GM20000 (cell line): ENCODE results near the gene PLCB4.

Experiments
- DNase-seq: peaks from one replicate; pipeline ENCODE4 v3.0.0; 2012; ENCODE audit warnings: low spot score
- TF ChIP-seq, protein P1 (sequence below): IDR thresholded peaks from 2 replicates; pipeline ENCODE4 v1.5.1; 2012; ENCODE audit warnings: mild to moderate bottlenecking, control low read depth; ENCODE audit errors: extremely low read depth, missing control alignments

PLCB4 gene

DNA sequence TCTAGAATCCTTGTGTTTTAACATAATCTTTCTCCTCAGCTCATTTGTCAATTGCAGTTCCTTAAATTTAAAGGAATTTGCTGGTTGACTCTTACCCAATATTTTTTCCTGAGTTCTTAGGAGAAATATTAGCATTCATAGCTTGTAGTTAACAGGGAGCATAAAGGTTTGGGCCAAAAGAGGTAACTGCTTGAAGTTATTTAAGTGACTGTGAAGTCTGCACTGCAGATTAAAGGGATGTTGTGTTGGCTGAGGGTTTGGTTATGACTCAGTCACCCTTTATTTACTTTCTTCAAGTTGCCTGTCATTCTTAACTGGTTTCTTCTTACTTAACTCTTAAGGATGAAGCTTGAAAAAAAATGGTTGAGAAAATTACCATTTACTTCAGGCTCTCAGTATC, 225.2 kb downstream of the PLCB4 start:
- TF ChIP-seq, protein P1, sequence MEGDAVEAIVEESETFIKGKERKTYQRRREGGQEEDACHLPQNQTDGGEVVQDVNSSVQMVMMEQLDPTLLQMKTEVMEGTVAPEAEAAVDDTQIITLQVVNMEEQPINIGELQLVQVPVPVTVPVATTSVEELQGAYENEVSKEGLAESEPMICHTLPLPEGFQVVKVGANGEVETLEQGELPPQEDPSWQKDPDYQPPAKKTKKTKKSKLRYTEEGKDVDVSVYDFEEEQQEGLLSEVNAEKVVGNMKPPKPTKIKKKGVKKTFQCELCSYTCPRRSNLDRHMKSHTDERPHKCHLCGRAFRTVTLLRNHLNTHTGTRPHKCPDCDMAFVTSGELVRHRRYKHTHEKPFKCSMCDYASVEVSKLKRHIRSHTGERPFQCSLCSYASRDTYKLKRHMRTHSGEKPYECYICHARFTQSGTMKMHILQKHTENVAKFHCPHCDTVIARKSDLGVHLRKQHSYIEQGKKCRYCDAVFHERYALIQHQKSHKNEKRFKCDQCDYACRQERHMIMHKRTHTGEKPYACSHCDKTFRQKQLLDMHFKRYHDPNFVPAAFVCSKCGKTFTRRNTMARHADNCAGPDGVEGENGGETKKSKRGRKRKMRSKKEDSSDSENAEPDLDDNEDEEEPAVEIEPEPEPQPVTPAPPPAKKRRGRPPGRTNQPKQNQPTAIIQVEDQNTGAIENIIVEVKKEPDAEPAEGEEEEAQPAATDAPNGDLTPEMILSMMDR = no peak
- no peak for DNase-seq

DNA sequence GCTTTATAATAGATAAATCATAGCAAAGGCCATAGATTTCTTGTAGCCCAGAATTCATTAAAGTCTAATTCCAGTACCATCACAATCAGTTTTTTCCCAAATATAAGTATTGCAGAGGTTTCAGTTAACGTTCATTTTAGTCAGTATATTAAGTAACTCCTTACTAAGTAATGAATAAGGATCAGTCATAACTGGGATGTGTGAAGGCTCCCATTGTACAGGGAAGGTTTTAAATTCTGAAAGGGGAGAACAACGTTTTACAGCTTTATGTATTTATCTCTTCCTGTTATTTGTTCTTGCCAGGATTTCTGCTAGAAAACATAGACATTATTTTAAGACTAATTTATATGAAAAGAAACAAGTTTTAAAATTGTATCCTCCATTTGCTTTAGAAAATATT, 230.0 kb downstream of the PLCB4 start:
- TF ChIP-seq, protein P1 = no peak

DNA sequence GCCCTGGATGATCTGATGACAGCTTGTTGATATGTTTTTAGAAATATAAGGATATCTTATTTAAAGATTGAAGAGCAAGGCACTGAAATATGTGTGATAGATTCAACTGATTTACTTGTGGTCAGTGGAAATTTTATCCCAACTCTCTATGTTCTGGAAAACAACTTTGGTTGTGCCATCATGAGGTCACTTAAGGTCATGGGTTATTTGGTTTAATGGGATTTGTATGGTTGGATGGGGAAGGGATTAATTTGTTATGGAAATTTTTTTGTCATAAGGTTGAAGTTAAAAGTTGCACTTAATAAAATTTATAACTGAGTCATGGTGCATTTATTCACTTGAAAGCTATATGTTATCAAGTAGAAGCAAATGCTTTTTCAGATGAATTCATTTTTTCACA, 231.2 kb downstream of the PLCB4 start:
- DNase-seq = no peak
- TF ChIP-seq, protein P1 = no peak

More for the DNA sequence above, 230.0 kb downstream of the PLCB4 start:
- DNase-seq = no peak

DNA sequence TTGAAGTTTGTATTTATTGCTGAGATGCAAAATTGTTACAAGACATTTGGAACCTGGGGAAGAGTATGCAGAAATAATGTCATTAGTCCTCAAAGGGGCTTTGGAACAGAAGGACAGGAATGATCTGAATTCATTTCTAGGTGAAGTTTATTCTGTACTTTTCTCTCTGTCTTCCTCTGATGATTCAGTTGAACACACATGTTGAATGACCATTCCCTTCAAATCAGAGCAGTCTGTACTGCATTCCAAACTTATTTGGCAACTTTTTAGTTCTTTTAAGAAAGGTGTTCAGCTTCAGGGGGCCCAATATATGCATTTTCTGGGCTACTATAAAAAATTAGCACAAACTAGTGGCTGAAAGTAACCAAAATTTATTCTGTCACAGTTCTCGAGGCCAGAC, 231.6 kb downstream of the PLCB4 start:
- no peak for DNase-seq
- TF ChIP-seq, protein P1 = no peak

DNA sequence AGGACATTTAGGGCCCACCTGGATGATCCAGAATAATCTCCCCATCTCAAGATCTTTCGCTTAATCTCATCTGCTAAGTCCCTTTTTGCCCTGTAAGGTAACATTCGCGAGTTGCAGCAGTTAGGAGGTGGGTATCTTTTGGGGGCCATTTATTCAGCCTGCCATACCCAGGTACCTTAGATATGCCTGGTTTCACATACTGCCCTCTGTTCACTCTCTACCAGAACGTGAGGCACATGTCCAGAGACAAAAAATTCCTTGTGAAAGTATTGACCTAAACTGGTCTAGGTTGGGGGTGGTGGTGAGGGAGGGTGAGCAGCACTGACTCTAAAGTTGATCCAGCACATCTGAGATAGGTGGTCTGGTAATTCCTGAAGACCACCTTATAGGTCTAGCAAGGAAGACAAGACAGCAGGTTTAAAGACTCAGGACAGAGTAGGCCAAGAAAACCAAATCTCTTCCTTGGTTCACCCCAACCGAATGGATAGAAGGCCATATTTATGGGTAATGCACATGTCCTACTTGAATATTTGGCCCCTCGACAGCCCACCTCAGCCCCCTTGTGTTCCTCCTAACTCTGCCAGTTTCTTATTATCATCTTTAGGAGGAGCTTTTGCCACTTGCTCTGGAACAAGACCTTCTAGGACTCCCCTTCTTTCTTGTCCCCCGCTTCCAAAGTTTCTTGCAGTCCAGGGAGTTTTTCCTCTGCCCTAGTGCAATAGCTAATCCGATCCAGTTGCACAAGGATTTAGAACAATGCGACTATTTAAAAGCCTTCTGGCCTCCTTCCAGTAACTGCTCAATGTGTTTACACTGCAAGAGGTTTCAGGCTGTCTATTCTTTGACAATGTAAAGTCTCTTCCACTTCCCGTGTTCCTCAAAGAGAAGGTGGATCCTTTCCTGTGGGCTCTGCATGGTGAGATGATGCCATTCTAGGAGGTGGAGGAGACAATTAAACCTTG, 232.5 kb downstream of the PLCB4 start:
- DNase-seq = no peak
- TF ChIP-seq, protein P1 = no peak

DNA sequence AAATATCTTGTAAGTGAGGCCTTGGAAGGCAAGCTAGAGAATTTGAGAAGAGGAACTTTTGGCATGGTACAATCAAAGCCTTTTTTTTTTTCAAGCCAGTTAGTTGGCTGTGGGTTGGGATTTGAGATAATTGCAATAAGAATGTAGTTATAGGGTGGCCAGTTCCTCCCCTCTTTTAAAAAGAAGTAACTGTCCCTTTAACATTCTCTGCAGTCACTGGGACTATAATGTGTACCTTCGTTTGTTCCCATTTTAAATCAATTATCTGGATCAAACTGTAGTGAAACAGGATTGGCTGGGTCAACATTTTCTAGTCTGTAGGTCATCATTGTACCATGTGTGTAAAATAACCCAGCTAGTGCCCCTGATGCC, 233.2 kb downstream of the PLCB4 start:
- TF ChIP-seq, protein P1 = no peak
- DNase-seq = no peak

DNA sequence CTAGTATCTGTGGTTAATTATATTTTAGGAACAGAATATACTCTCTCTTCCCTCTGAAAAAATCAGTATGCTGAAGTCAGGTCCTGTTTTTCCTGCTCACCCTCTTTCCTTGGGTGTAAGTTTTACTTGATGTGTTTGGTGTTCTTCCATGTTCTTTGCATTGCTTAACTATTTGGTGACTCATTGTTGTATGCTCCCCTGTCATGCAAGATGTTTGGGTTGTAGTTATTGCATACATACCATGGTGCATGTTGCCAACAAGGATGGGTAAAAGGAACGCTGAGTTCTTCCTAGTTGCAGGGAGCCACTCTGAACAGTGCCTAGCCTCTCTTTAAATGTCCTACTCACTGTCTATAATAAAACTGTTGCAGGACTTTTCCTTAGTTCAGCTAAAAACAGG, 237.6 kb downstream of the PLCB4 start:
- TF ChIP-seq, protein P1 = no peak

More for the DNA sequence above, 237.6 kb downstream of the PLCB4 start:
- no peak for DNase-seq
